GM12891 (cell line): Measurements from ENCODE around the gene INTS7.

Source experiments
- POLR2A ChIP-seq: IDR thresholded peaks from 2 replicates; pipeline ENCODE4 v1.6.1; 2011; ENCODE audit warnings: low read depth, low read length, control low read depth
- POLR2AphosphoS5 ChIP-seq: IDR thresholded peaks from 2 replicates; pipeline ENCODE4 v1.6.1; 2011; ENCODE audit warnings: low read depth, low read length, control low read depth

DNA sequence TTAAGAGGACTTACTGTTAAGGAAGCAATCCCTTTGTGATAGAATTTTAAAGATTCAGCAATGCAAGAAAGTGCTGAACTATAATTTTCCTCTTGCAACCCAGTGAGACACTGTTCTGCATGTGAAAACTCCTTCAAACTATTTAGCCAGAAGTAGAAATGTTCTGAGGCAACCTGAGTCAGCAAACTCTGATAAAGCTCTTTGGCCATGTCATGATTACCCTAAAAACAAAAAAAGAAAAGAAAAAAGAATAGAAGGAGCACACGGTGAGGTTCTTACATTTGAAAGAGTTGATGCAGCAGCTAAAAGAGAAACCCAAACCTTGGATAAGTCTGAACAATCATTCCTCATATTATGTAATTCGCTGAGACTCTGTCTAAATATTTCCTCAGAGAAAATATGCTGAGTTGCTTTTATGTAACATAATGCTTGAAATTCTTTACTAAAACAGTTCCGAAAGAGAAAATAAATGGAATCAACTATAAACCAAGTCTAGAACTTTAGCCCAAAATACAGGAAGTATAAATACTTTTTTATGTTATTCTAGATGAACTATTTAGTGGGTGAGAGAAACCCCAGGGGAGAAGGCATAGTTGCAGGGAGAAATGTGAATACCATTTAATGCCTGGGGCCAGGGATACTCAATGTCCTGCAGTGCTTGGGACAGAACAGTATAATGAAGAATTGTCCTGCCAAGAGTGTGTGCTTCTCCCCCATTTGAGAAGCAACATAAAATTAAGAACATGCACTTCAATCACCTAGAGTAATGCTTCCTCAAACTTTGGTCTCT, 60.0 kb downstream of the INTS7 start:
- TF ChIP-seq POLR2A, result no peak
- TF ChIP-seq POLR2AphosphoS5, result no peak
